DOHH2 (cell line): Measurements from ENCODE around the gene REEP3.

Source experiments
- H3F3A ChIP-seq: fragments of 200-600 bp; sonication (generic), shearing (Covaris generic); 2 replicates; pipeline ENCODE4 v1.6.0; 2016; ENCODE audit warnings: antibody characterized with exemption, mild to moderate bottlenecking; ENCODE audit not compliant: control insufficient read depth, insufficient read depth
- H3K27ac ChIP-seq: fragments of 200-600 bp; sonication (generic); 2 replicates; pipeline ENCODE4 v1.5.1; 2014; ENCODE audit warnings: low read depth, mild to moderate bottlenecking, low read length, moderate library complexity
- H3K27me3 ChIP-seq: fragments of 200-600 bp; sonication (generic); 2 replicates; pipeline ENCODE4 v1.6.1; 2014; ENCODE audit warnings: mild to moderate bottlenecking, low read length, mixed read lengths; ENCODE audit not compliant: control insufficient read depth
- H3K36me3 ChIP-seq: fragments of 200-600 bp; sonication (generic); 2 replicates; pipeline ENCODE4 v1.6.1; 2014; ENCODE audit warnings: mild to moderate bottlenecking, low read length, moderate library complexity, mixed read lengths; ENCODE audit not compliant: control insufficient read depth
- H3K4me1 ChIP-seq: fragments of 200-600 bp; sonication (generic); 2 replicates; pipeline ENCODE4 v1.6.1; 2014; ENCODE audit warnings: mild to moderate bottlenecking, low read length, mixed read lengths; ENCODE audit not compliant: control insufficient read depth
- H3K4me2 ChIP-seq: fragments of 200-600 bp; sonication (generic); 2 replicates; pipeline ENCODE4 v1.6.0; 2014; ENCODE audit warnings: mild to moderate bottlenecking, low read length, moderate library complexity
- H3K4me3 ChIP-seq: fragments of 200-600 bp; sonication (generic); 2 replicates; pipeline ENCODE4 v1.5.1; 2014; ENCODE audit warnings: mild to moderate bottlenecking, low read length, mixed read lengths
- H3K79me2 ChIP-seq: fragments of 200-600 bp; sonication (generic); 2 replicates; pipeline ENCODE4 v1.6.1; 2014; ENCODE audit warnings: mild to moderate bottlenecking, low read length, mixed read lengths; ENCODE audit not compliant: control insufficient read depth
- H3K9me2 ChIP-seq: fragments of 200-600 bp; sonication (generic); replicated peaks from 2 replicates; pipeline ENCODE4 v1.6.1; 2014; ENCODE audit warnings: mild to moderate bottlenecking, low read length, mixed read lengths; ENCODE audit not compliant: control insufficient read depth
- H3K9me3 ChIP-seq: fragments of 200-600 bp; sonication (generic); 2 replicates; pipeline ENCODE4 v1.6.1; 2014; ENCODE audit warnings: antibody characterized with exemption, low read length, mixed read lengths; ENCODE audit not compliant: control insufficient read depth, insufficient read depth
- H4K20me1 ChIP-seq: fragments of 200-600 bp; sonication (generic); 2 replicates; pipeline ENCODE4 v1.6.0; 2014; ENCODE audit warnings: low read depth, mild to moderate bottlenecking, antibody characterized with exemption, low read length, moderate library complexity; ENCODE audit not compliant: control insufficient read depth, insufficient read depth
- CTCF ChIP-seq: fragments of 200-600 bp; sonication (generic); IDR thresholded peaks from one replicate; pipeline ENCODE4 v1.5.1; 2014; ENCODE audit warnings: antibody characterized with exemption, mild to moderate bottlenecking, low read depth, low read length; ENCODE audit not compliant: poor library complexity, severe bottlenecking
- EZH2phosphoT487 ChIP-seq: fragments of 200-600 bp; sonication (generic); IDR thresholded peaks from 2 replicates; pipeline ENCODE4 v1.6.1; 2017; ENCODE audit warnings: borderline replicate concordance, mild to moderate bottlenecking, antibody characterized with exemption, low read length, moderate library complexity, mixed read lengths

The REEP3 gene

GRCh38 chr10:63671317-63671937 is 150.2 kb downstream of the REEP3 start:
- Histone ChIP-seq H3F3A (no peaks in the 10 kb centered on the region), H3K27me3 (peaks cover 26% of the 10 kb centered on the region), H3K27ac (no peak overlapping the region), H3K9me3 (no peaks in the 10 kb centered on the region), H3K9me2 (no peaks in the 10 kb centered on the region), H3K36me3 (no peaks in the 10 kb centered on the region), H3K79me2 (no peaks in the 10 kb centered on the region), H3K4me1 (no peaks in the 10 kb centered on the region), H4K20me1 (no peaks in the 10 kb centered on the region), H3K4me3 (no peak overlapping the region), H3K4me2 (no peak overlapping the region)
- no peak for TF ChIP-seq EZH2phosphoT487
- TF ChIP-seq CTCF = no peak

- Histone ChIP-seq H3K9me2 (no peaks in the 10 kb centered on the region), H3K36me3 (no peaks in the 10 kb centered on the region), H3K9me3 (no peaks in the 10 kb centered on the region), H3K27me3 (peaks cover 26% of the 10 kb centered on the region), H3K4me1 (no peaks in the 10 kb centered on the region), H3K27ac (no peak overlapping the region), H3K4me2 (no peak overlapping the region), H3F3A (no peaks in the 10 kb centered on the region), H3K4me3 (no peak overlapping the region), H3K79me2 (no peaks in the 10 kb centered on the region), H4K20me1 (no peaks in the 10 kb centered on the region)
- TF ChIP-seq EZH2phosphoT487 (no peak), CTCF (no peak)
These were observed 151.3 kb downstream of the REEP3 start for GRCh38 chr10:63672491-63672890.

GRCh38 chr10:63673246-63673645 is 152.0 kb downstream of the REEP3 start:
- Histone ChIP-seq H3F3A (no peaks in the 10 kb centered on the region), H3K4me2 (no peak overlapping the region), H3K79me2 (no peaks in the 10 kb centered on the region), H3K27me3 (peaks cover 23% of the 10 kb centered on the region), H3K9me3 (no peaks in the 10 kb centered on the region), H3K4me1 (no peaks in the 10 kb centered on the region), H3K9me2 (no peaks in the 10 kb centered on the region), H4K20me1 (no peaks in the 10 kb centered on the region), H3K36me3 (no peaks in the 10 kb centered on the region), H3K27ac (no peak overlapping the region), H3K4me3 (no peak overlapping the region)
- TF ChIP-seq CTCF = no peak
- no peak for TF ChIP-seq EZH2phosphoT487

GRCh38 chr10:63673846-63674245 is 152.6 kb downstream of the REEP3 start:
- Histone ChIP-seq H3K36me3 (no peaks in the 10 kb centered on the region), H3K4me2 (no peak overlapping the region), H3F3A (no peaks in the 10 kb centered on the region), H3K9me2 (no peaks in the 10 kb centered on the region), H3K4me3 (no peak overlapping the region), H3K4me1 (no peaks in the 10 kb centered on the region), H3K27me3 (peaks cover 23% of the 10 kb centered on the region), H4K20me1 (no peaks in the 10 kb centered on the region), H3K79me2 (no peaks in the 10 kb centered on the region), H3K9me3 (no peaks in the 10 kb centered on the region), H3K27ac (no peak overlapping the region)
- TF ChIP-seq EZH2phosphoT487 (no peak), CTCF (no peak)
